Sigmoid colon (tissue), 4 donors: Measurements from ENCODE around the gene MBP.

Source experiments
- CTCF ChIP-seq, 4 experiments: fragments of 450-650 bp in 3 of 4; fragments of 200-600 bp in 1 of 4; IDR thresholded peaks; one replicate each; pipeline ENCODE4 v1.5.1; 2016 to 2019; ENCODE audit warnings: antibody characterized with exemption in 4 of 4, mild to moderate bottlenecking in 3 of 4, moderate library complexity in 2 of 4
- POLR2A ChIP-seq, 2 donors: fragments of 450-650 bp; IDR thresholded peaks; one replicate each; pipeline ENCODE4 v1.6.1; 2016; ENCODE audit warnings: antibody characterized with exemption in 2 of 2, mild to moderate bottlenecking in 2 of 2, moderate library complexity in 2 of 2
- POLR2AphosphoS5 ChIP-seq, 4 donors: sonication (generic); formaldehyde crosslinking; IDR thresholded peaks; one replicate each; pipeline ENCODE4 v1.6.1; 2017; ENCODE audit warnings: antibody characterized with exemption in 4 of 4

GRCh38 chr18:77025831-77026363, 106.7 kb downstream of the MBP start:
- no peak for TF ChIP-seq POLR2A (IDR thresholded peaks at IDR 0.05)
- TF ChIP-seq CTCF (IDR thresholded peaks at IDR 0.05): no peak
- TF ChIP-seq POLR2AphosphoS5 (IDR thresholded peaks at IDR 0.05): no peak
